MCF 10A (cell line): ENCODE data around the gene RBBP6. TPM values are rescaled to one million over a fixed set of nuclear protein-coding genes. Genes with fewer than 3 reads are reported as not detected.

Experiments
- Bru-seq: library from RNA; stranded (reverse); fragments of 400-500 nt; gene quantifications from one replicate; lab custom pipeline; 2021; lab: Mats Ljungman, UMichigan
- BruChase-seq, 2 experiments: library from RNA; stranded (reverse); fragments of 400-500 nt; gene quantifications; one replicate each; lab custom pipeline; 2021; lab: Mats Ljungman, UMichigan
- BruUV-seq: library from RNA; stranded (reverse); fragments of 400-500 nt; replicated peaks from 2 replicates; lab custom pipeline; 2021; lab: Mats Ljungman, UMichigan
- CTCF ChIA-PET: fragments of 300-600 bp; sonication (Branson Sonifier 250); formaldehyde crosslinking; extraction: SDS; loops from one replicate; lab custom pipeline; 2021; ENCODE audit warnings: antibody characterized with exemption, inconsistent platforms; lab: Yijun Ruan, JAX
- POLR2A ChIA-PET: fragments of 300-600, 350-650 bp; sonication (Branson Sonifier 250); formaldehyde crosslinking; extraction: SDS; loops from one replicate; lab custom pipeline; 2020; ENCODE audit warnings: antibody characterized with exemption, inconsistent platforms; lab: Yijun Ruan, JAX
- DNase-seq: peaks from one replicate; pipeline ENCODE4 v3.0.0-alpha.2; 2018; ENCODE audit not compliant: unreplicated experiment
- H3K27ac Mint-ChIP-seq: one replicate; pipeline ENCODE4 v1.8.0; 2022; ENCODE audit warnings: mild to moderate bottlenecking, low read depth, mixed read lengths; ENCODE audit not compliant: unreplicated experiment
- H3K27me3 Mint-ChIP-seq: one replicate; pipeline ENCODE4 v1.8.0; 2022; ENCODE audit warnings: mixed read lengths; ENCODE audit not compliant: insufficient read depth, unreplicated experiment
- H3K36me3 Mint-ChIP-seq: one replicate; pipeline ENCODE4 v1.8.0; 2022; ENCODE audit warnings: mild to moderate bottlenecking, moderate library complexity, mixed read lengths; ENCODE audit not compliant: insufficient read depth, unreplicated experiment
- H3K4me1 Mint-ChIP-seq: one replicate; pipeline ENCODE4 v1.8.0; 2022; ENCODE audit warnings: mixed read lengths; ENCODE audit not compliant: insufficient read depth, unreplicated experiment
- H3K4me3 Mint-ChIP-seq: one replicate; pipeline ENCODE4 v1.8.0; 2022; ENCODE audit warnings: mild to moderate bottlenecking, moderate library complexity, mixed read lengths; ENCODE audit not compliant: unreplicated experiment
- H3K9me3 Mint-ChIP-seq: one replicate; pipeline ENCODE4 v1.8.0; 2022; ENCODE audit warnings: mixed read lengths; ENCODE audit not compliant: unreplicated experiment
- intact Hi-C: fragments of 100-400 bp; cut with micrococcal nuclease; formaldehyde crosslinking; loops from 2 replicates; pipeline ENCODE4 v1.14.1; 2022
- long read RNA-seq: library from polyadenylated mRNA; stranded (forward); transcript quantifications from one replicate; pipeline ENCODE4 v2.0.0, GENCODE V29; 2022
- total RNA-seq: library from RNA; stranded (reverse); gene quantifications from 2 replicates; pipeline ENCODE4 v1.2.3, GENCODE V29; 2022
- TF ChIP-seq, protein P1 (sequence below): fragments of 200-600 bp; IDR thresholded peaks from one replicate; pipeline ENCODE4 v1.8.0; 2022; ENCODE audit warnings: antibody characterized with exemption, mild to moderate bottlenecking; ENCODE audit not compliant: unreplicated experiment

Gene RBBP6, protein sequence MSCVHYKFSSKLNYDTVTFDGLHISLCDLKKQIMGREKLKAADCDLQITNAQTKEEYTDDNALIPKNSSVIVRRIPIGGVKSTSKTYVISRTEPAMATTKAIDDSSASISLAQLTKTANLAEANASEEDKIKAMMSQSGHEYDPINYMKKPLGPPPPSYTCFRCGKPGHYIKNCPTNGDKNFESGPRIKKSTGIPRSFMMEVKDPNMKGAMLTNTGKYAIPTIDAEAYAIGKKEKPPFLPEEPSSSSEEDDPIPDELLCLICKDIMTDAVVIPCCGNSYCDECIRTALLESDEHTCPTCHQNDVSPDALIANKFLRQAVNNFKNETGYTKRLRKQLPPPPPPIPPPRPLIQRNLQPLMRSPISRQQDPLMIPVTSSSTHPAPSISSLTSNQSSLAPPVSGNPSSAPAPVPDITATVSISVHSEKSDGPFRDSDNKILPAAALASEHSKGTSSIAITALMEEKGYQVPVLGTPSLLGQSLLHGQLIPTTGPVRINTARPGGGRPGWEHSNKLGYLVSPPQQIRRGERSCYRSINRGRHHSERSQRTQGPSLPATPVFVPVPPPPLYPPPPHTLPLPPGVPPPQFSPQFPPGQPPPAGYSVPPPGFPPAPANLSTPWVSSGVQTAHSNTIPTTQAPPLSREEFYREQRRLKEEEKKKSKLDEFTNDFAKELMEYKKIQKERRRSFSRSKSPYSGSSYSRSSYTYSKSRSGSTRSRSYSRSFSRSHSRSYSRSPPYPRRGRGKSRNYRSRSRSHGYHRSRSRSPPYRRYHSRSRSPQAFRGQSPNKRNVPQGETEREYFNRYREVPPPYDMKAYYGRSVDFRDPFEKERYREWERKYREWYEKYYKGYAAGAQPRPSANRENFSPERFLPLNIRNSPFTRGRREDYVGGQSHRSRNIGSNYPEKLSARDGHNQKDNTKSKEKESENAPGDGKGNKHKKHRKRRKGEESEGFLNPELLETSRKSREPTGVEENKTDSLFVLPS (N-terminal part only)
- total RNA-seq: 50.1 and 57.3 TPM in 2 replicates
- percentile 98 among the genes with signal in this experiment for Bru-seq, nascent RNA
- BruChase-seq, experiment 1, labeled RNA remaining after a 6-hour chase: percentile 96 among the genes with signal in this experiment
- BruChase-seq, experiment 2, labeled RNA remaining after a 2-hour chase: percentile 98 among the genes with signal in this experiment
- long read RNA-seq, full-length matches to known transcripts: 15 of 36 reads
- long read RNA-seq, partial matches to known transcripts: 14 of 36 reads
- long read RNA-seq, other reads (novel, unspliced or antisense): 7 of 36 reads

DNA sequence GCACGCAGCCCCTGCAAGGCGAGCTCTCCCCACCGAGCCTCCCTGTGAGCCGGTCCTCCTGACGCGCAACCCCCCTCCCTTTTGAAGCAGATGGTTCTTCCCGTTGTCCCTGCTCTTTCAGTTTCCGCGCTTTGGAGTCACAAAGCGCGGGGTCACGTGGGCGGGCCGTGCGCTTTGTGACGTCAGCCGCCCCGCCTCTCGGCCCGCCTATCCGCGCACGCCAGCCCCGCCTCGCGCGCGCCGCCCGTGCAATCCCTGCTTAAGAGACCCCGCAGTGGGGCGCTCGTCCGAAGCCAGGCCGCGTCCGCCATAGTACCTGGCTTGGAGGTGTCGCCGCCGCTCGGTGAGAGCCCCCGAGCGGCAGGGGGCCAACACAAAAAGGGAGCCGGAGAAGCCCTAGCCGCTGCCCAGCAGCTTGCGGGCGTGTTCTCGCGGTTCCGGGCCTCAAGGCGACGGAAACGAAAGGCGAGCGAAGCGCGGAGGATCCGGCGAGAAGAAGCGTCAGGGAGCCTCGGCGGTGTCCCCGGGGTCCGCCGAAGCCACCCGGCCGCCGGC lies at the start of gene RBBP6:
RBBP6 (plus strand) TSS at position 272 of the 555 bp plus-strand sequence. CDS start 1,061 bp downstream, outside the sequence.
- POLR2A ChIA-PET: interaction anchor here (0.7 to 6.5 kb wide), 10 partner anchors 9 to 368 kb away, joined by 3 to 66 read pairs (median 3); no protein-coding TSS in a partner anchor
- intact Hi-C loops: loop anchor here (1.0 kb wide), 1 partner anchor 22 kb away; no protein-coding TSS in a partner anchor
- BruUV-seq: no TSS peak
- CTCF ChIA-PET: interaction anchor here (0.6 to 1.9 kb wide), 11 partner anchors 9 to 481 kb away, joined by 3 to 12 read pairs (median 4); no protein-coding TSS in a partner anchor
- H3K27me3 Mint-ChIP-seq: no peaks in the 10 kb centered on the region
- H3K27ac Mint-ChIP-seq: peak within 1 kb of the TSS; percentile 100
- DNase-seq: peak; percentile 95
- no peaks in the 10 kb centered on the region for H3K9me3 Mint-ChIP-seq
- H3K36me3 Mint-ChIP-seq: peaks cover 33% of the 10 kb centered on the region
- H3K4me3 Mint-ChIP-seq: peak within 1 kb of the TSS; percentile 95
- H3K4me1 Mint-ChIP-seq: peaks cover 6% of the 10 kb centered on the region
- TF ChIP-seq, protein P1, sequence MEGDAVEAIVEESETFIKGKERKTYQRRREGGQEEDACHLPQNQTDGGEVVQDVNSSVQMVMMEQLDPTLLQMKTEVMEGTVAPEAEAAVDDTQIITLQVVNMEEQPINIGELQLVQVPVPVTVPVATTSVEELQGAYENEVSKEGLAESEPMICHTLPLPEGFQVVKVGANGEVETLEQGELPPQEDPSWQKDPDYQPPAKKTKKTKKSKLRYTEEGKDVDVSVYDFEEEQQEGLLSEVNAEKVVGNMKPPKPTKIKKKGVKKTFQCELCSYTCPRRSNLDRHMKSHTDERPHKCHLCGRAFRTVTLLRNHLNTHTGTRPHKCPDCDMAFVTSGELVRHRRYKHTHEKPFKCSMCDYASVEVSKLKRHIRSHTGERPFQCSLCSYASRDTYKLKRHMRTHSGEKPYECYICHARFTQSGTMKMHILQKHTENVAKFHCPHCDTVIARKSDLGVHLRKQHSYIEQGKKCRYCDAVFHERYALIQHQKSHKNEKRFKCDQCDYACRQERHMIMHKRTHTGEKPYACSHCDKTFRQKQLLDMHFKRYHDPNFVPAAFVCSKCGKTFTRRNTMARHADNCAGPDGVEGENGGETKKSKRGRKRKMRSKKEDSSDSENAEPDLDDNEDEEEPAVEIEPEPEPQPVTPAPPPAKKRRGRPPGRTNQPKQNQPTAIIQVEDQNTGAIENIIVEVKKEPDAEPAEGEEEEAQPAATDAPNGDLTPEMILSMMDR: peak; percentile 7

GRCh38 chr16:24490866-24491265 lies 48.5 kb upstream of the RBBP6 start:
- ChIA-PET POLR2A (interaction anchor here (0.7 kb wide), 1 partner anchor 93 kb away, joined by 6 read pairs; no protein-coding TSS in a partner anchor), CTCF (interaction anchor here (0.6 to 4.5 kb wide), 8 partner anchors 8 to 749 kb away, joined by 3 to 23 read pairs (median 3); no protein-coding TSS in a partner anchor)

GRCh38 chr16:24491731-24492130 lies 47.6 kb upstream of the RBBP6 start:
- intact Hi-C loops: no loop called here
- TF ChIP-seq, protein P1: no peak
- CTCF ChIA-PET: interaction anchor here (0.9 to 4.5 kb wide), 6 partner anchors 11 to 464 kb away, joined by 3 to 23 read pairs (median 4); no protein-coding TSS in a partner anchor
- peaks cover 16% of the 10 kb centered on the region for H3K9me3 Mint-ChIP-seq
- no peak overlapping the region for H3K4me3 Mint-ChIP-seq
- no TSS peak for BruUV-seq
- POLR2A ChIA-PET: interaction anchor here (0.6 to 0.7 kb wide), 3 partner anchors 12 to 15 kb away, joined by 3 read pairs; no protein-coding TSS in a partner anchor
- peaks cover 5% of the 10 kb centered on the region for H3K36me3 Mint-ChIP-seq
- H3K4me1 Mint-ChIP-seq: peaks cover 12% of the 10 kb centered on the region
- DNase-seq: peak; percentile 46
- H3K27ac Mint-ChIP-seq: peak overlapping the region; percentile 75
- no peaks in the 10 kb centered on the region for H3K27me3 Mint-ChIP-seq

More at GRCh38 chr16:24490866-24491265, 48.5 kb upstream of the RBBP6 start:
- no peak overlapping the region for H3K27ac Mint-ChIP-seq
- no peak for DNase-seq
- TF ChIP-seq, protein P1: no peak
- intact Hi-C loops: no loop called here
- peaks cover 12% of the 10 kb centered on the region for H3K4me1 Mint-ChIP-seq
- no peak overlapping the region for H3K4me3 Mint-ChIP-seq
- no peaks in the 10 kb centered on the region for H3K27me3 Mint-ChIP-seq
- BruUV-seq: no TSS peak
- H3K36me3 Mint-ChIP-seq: peaks cover 5% of the 10 kb centered on the region
- H3K9me3 Mint-ChIP-seq: peaks cover 16% of the 10 kb centered on the region
